GM12878 (cell line): Measurements from ENCODE around the gene IRX4. TPM values are rescaled to one million over a fixed set of nuclear protein-coding genes. Genes with fewer than 3 reads are reported as not detected.

ENCODE experiments used
- ATAC-seq: fragments of 200-7000 bp; cut with Tn5 transposase; 3 replicates; pipeline ENCODE4 v1.9.1; 2020; ENCODE audit warnings: mild to moderate bottlenecking, moderate library complexity
- BruUV-seq: library from RNA; stranded (reverse); fragments of 400-500 nt; replicated peaks from 2 replicates; lab custom pipeline; 2021; lab: Mats Ljungman, UMichigan
- CTCF ChIA-PET: fragments of 300-600 bp; sonication (Branson Sonifier 250); formaldehyde crosslinking; extraction: SDS; loops from one replicate; lab custom pipeline; 2021; ENCODE audit warnings: inconsistent platforms; lab: Yijun Ruan, JAX
- POLR2A ChIA-PET: fragments of 350-600 bp; formaldehyde crosslinking; extraction: SDS; loops from one replicate; lab custom pipeline; 2021; ENCODE audit warnings: inconsistent platforms; lab: Charles Lee
- RAD21 ChIA-PET: fragments of 300-600 bp; sonication (Branson Sonifier 250); formaldehyde crosslinking; loops from one replicate; lab custom pipeline; 2023; ENCODE audit warnings: antibody characterized with exemption; ENCODE audit not compliant: unreplicated experiment; lab: Charles Lee
- SMC1A ChIA-PET: fragments of 300-600 bp; sonication (Branson Sonifier 250); formaldehyde crosslinking; loops from one replicate; lab custom pipeline; 2023; ENCODE audit not compliant: unreplicated experiment, uncharacterized antibody; lab: Charles Lee
- DNase-seq: peaks from one replicate; pipeline ENCODE4 v3.0.0-alpha.2; 2011; ENCODE audit warnings: low read depth, low spot score
- FAIRE-seq: peaks from 3 replicates; lab custom pipeline; 2011; peaks lifted over from hg19 to GRCh38; lab: Jason Lieb, UNC
- H2AFZ ChIP-seq: 2 replicates; pipeline ENCODE4 v1.6.0; 2011; ENCODE audit warnings: low read depth, low read length, control low read depth; ENCODE audit not compliant: control insufficient read depth
- H3K27ac ChIP-seq: 2 replicates; pipeline ENCODE4 v1.5.1; 2011; ENCODE audit warnings: control low read depth; ENCODE audit not compliant: control insufficient read depth, insufficient read depth
- H3K27me3 ChIP-seq, 2 experiments: replicated peaks in 1 of 2; 2 replicates each; pipeline versions ENCODE4 v1.6.0 to v1.6.1; 2011; ENCODE audit warnings: low read length in 1 of 2; ENCODE audit not compliant: control insufficient read depth in 2 of 2, insufficient read depth in 2 of 2
- H3K36me3 ChIP-seq, 2 experiments: 2 replicates each; pipeline ENCODE4 v1.5.1; 2011; ENCODE audit warnings: low read length in 1 of 2; ENCODE audit not compliant: control insufficient read depth in 2 of 2, insufficient read depth in 2 of 2
- H3K4me1 ChIP-seq: 2 replicates; pipeline ENCODE4 v1.6.1; 2011; ENCODE audit warnings: mild to moderate bottlenecking, low read length, moderate library complexity, mixed read lengths; ENCODE audit not compliant: control insufficient read depth, insufficient read depth
- H3K4me2 ChIP-seq: 2 replicates; pipeline ENCODE4 v1.6.0; 2011; ENCODE audit warnings: control low read depth; ENCODE audit not compliant: control insufficient read depth, insufficient read depth
- H3K4me3 ChIP-seq: fragments of 200-600 bp; sonication (generic); 2 replicates; pipeline ENCODE4 v1.5.1; 2016
- H3K79me2 ChIP-seq: 2 replicates; pipeline ENCODE4 v1.6.0; 2011; ENCODE audit warnings: low read length; ENCODE audit not compliant: control insufficient read depth, insufficient read depth
- H3K9ac ChIP-seq: 2 replicates; pipeline ENCODE4 v1.8.0; 2011; ENCODE audit warnings: low read length, control low read depth, mixed read lengths; ENCODE audit not compliant: control insufficient read depth, insufficient read depth
- H3K9me3 ChIP-seq: replicated peaks from 3 replicates; pipeline ENCODE4 v1.5.1; 2011; ENCODE audit warnings: mild to moderate bottlenecking, low read length; ENCODE audit not compliant: control insufficient read depth, insufficient read depth
- H4K20me1 ChIP-seq: 2 replicates; pipeline ENCODE4 v1.6.0; 2011; ENCODE audit not compliant: control insufficient read depth, insufficient read depth
- BACH1 ChIP-seq: fragments of 450-650 bp; IDR thresholded peaks from 2 replicates; pipeline ENCODE4 v1.6.1; 2017; ENCODE audit warnings: mild to moderate bottlenecking, borderline replicate concordance
- BCL11A ChIP-seq: IDR thresholded peaks from 2 replicates; pipeline ENCODE4 v1.6.1; 2011; ENCODE audit warnings: low read depth, low read length
- JUND ChIP-seq: IDR thresholded peaks from 2 replicates; pipeline ENCODE4 v1.6.1; 2012; ENCODE audit warnings: low read depth, mild to moderate bottlenecking, low read length, improper control_type of control experiment, moderate library complexity
- MAX ChIP-seq: IDR thresholded peaks from 2 replicates; pipeline ENCODE4 v1.6.1; 2012; ENCODE audit warnings: low read depth, low read length, improper control_type of control experiment
- MEF2A ChIP-seq: IDR thresholded peaks from 2 replicates; pipeline ENCODE4 v1.6.1; 2011; ENCODE audit warnings: low read depth, mild to moderate bottlenecking, low read length, moderate library complexity; ENCODE audit not compliant: insufficient read depth
- RELA ChIP-seq: fragments of 450-650 bp; IDR thresholded peaks from 2 replicates; pipeline ENCODE4 v1.8.0; 2014; ENCODE audit warnings: borderline replicate concordance; ENCODE audit not compliant: partially characterized antibody
- REST ChIP-seq: IDR thresholded peaks from 2 replicates; pipeline ENCODE4 v1.6.1; 2012; ENCODE audit warnings: mild to moderate bottlenecking, low read depth, low read length
- RUNX3 ChIP-seq: IDR thresholded peaks from 2 replicates; pipeline ENCODE4 v1.6.1; 2012; ENCODE audit warnings: low read length, inconsistent platforms
- SIN3A ChIP-seq: IDR thresholded peaks from 2 replicates; pipeline ENCODE4 v1.6.1; 2012; ENCODE audit warnings: low read depth, low read length, improper control_type of control experiment
- SMAD5 ChIP-seq: IDR thresholded peaks from 2 replicates; pipeline ENCODE4 v1.6.1; 2016; ENCODE audit warnings: antibody characterized with exemption, low read depth
- TCF3 ChIP-seq: IDR thresholded peaks from 2 replicates; pipeline ENCODE4 v1.6.1; 2012; ENCODE audit warnings: low read depth, mild to moderate bottlenecking, low read length, borderline replicate concordance; ENCODE audit not compliant: insufficient read depth
- ZBTB4 ChIP-seq: fragments of 450-650 bp; formaldehyde crosslinking; IDR thresholded peaks from 2 replicates; pipeline ENCODE4 v1.4.0; 2022; ENCODE audit warnings: mild to moderate bottlenecking, moderate library complexity
- WGBS: methylation state at CpG from one replicate; pipeline ENCODE4 v1.1.6; 2016; ENCODE audit warnings: low lambda C conversion rate; ENCODE audit not compliant: insufficient replicate concordance, insufficient coverage; ENCODE audit errors: missing lambda C conversion rate; 5-methylcytosine and 5-hydroxymethylcytosine counted together
- in situ Hi-C: fragments of 300-500 bp; cut with MboI; formaldehyde crosslinking; loops from 9 replicates; pipeline ENCODE4 v1.14.3; 2018; ENCODE audit warnings: mixed read lengths
- intact Hi-C: fragments of 100-400 bp; cut with micrococcal nuclease; formaldehyde crosslinking; loops from one replicate; pipeline ENCODE4 v1.14.2; 2022; ENCODE audit not compliant: unreplicated experiment
- polyA plus RNA-seq, 11 experiments: library from polyadenylated mRNA; depleted of rRNA in 4 of 11; unstranded in 6 of 11; stranded (reverse) in 5 of 11; fragments of >200 nt; fragmentation: Nextera tagmentation in 4 of 11; fragmentation: Illumina TruSeq in 1 of 11; extraction: Ambion mirVana in 4 of 11; extraction: Trizol in 1 of 11; gene quantifications; 1 replicate in 1 of 11; 2 replicates in 10 of 11; pipeline versions ENCODE4 v1.2.1 to v1.2.3, GENCODE V29; 2011 to 2016; ENCODE audit warnings: inconsistent platforms in 2 of 11, missing spikeins in 2 of 11, low read depth in 1 of 11
- total RNA-seq, 4 experiments: library from RNA; depleted of rRNA in 3 of 4; stranded (reverse); fragments of >200 nt in 3 of 4; fragmentation: Illumina TruSeq in 1 of 4; extraction: Trizol in 1 of 4; gene quantifications; 2 replicates each; pipeline versions ENCODE4 v1.2.1 to v1.2.3, GENCODE V29; 2013 to 2021

The IRX4 gene
- total and polyA plus RNA-seq, 10 of the 15 experiments (the other 5 are each of a cell fraction or from before 2014, with no cell fraction given): not detected

GRCh38 chr5:1845696-1846095 is 37.0 kb downstream of the IRX4 start:
- WGBS: 39% methylated on average over 1 of the region's 1 CpG

More at GRCh38 chr5:1845696-1846095, 37.0 kb downstream of the IRX4 start:
- Histone ChIP-seq H3K4me1 (no peaks in the 10 kb centered on the region), H3K79me2 (no peaks in the 10 kb centered on the region), H3K27ac (no peak overlapping the region), H4K20me1 (no peaks in the 10 kb centered on the region), H3K4me2 (no peak overlapping the region), H2AFZ (no peak overlapping the region), H3K9ac (no peak overlapping the region), H3K4me3 (no peak overlapping the region), H3K9me3 (no peaks in the 10 kb centered on the region), H3K36me3 (no peaks in the 10 kb centered on the region), H3K27me3 (no peaks in the 10 kb centered on the region; a peak in 2 of 4 replicates)
- BruUV-seq: no TSS peak
- SMC1A ChIA-PET: no interaction called here
- FAIRE-seq: no peak
- TF ChIP-seq BACH1: no peak
- no peak for TF ChIP-seq TCF3
- no peak for TF ChIP-seq RUNX3
- no peak for TF ChIP-seq RELA
- no peak for TF ChIP-seq BCL11A
- TF ChIP-seq SMAD5: no peak
- no peak for TF ChIP-seq REST
- TF ChIP-seq MAX: no peak
- TF ChIP-seq MEF2A: no peak
- no peak for TF ChIP-seq ZBTB4 (CRISPR knock-in tag)
- no peak for TF ChIP-seq JUND
- TF ChIP-seq SIN3A: no peak
- no peak for DNase-seq
- CTCF ChIA-PET: no interaction called here
- intact Hi-C loops (no loop called here), in situ Hi-C loops (no loop called here)
- POLR2A ChIA-PET: no interaction called here
- RAD21 ChIA-PET: no interaction called here
- no peak for ATAC-seq
